ENCODE results near the gene COX19.

Gene COX19

DNA sequence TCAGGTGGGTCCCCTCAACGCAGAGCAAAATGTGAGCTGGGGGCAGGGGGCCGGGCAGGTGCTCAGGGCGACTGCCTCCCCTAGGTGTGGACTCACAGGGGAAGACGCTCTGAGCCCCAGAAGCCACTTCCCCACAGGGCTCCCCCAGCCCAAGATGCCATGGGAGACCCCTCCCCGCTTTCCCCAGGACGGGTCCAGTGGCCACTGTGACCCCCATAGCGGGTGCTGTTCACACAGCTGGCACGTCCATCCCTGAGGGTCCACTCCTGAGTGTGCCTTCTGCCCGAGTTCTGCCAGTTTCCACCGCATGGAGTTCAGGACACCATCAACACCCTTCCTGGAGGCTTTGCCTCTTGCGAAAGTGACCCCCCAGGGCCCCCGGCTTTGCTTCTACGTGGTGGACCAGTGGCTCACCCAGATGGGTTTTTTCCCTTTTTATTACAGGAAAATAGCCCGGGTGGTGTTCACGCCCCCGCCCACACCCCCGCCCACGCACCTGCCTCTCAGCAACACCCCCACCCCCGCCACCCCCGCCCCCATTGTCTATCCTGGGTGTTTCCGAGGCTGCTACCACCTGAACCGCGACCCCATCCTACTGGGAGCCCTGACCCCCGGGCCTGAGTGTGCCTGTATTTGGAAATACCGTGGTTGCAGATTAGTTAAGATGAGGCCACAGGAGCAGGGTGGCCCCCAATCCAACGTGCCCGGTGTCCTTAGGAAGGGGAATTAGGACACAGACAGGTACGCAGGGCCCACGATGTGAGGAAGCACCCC lies 52.8 kb downstream of the COX19 start:
- H3K36me3 ChIP-seq (ENCODE audit: control insufficient read depth, insufficient read depth, low read length, severe bottlenecking), result no peaks in the 10 kb centered on the region
- peaks cover 5% of the 10 kb centered on the region for H3K4me1 ChIP-seq (ENCODE audit: control insufficient read depth, insufficient read depth, low read length)
- peaks cover 13% of the 10 kb centered on the region for H3K27me3 ChIP-seq (replicated peaks; ENCODE audit: control insufficient read depth, insufficient read depth, low read length)
- no peak overlapping the region for H3K4me3 ChIP-seq (ENCODE audit: low read length)
- DNase-seq (ENCODE audit: low read depth), result no peak
- H3K9ac ChIP-seq (ENCODE audit: low read length), result no peak overlapping the region
- no peaks in the 10 kb centered on the region for H3K9me3 ChIP-seq (ENCODE audit: control insufficient read depth, low read length)

- H3K4me3 ChIP-seq (ENCODE audit: low read length), result no peak overlapping the region
- H3K36me3 ChIP-seq (ENCODE audit: control insufficient read depth, insufficient read depth, low read length, severe bottlenecking), result no peaks in the 10 kb centered on the region
- DNase-seq (ENCODE audit: low read depth), result no peak
- H3K4me1 ChIP-seq (ENCODE audit: control insufficient read depth, insufficient read depth, low read length), result peaks cover 5% of the 10 kb centered on the region
- H3K27me3 ChIP-seq (replicated peaks; ENCODE audit: control insufficient read depth, insufficient read depth, low read length), result peaks cover 13% of the 10 kb centered on the region
- no peak overlapping the region for H3K9ac ChIP-seq (ENCODE audit: low read length)
- H3K9me3 ChIP-seq (ENCODE audit: control insufficient read depth, low read length), result no peaks in the 10 kb centered on the region
Observed at GRCh38 chr7:921581-922333, 53.6 kb downstream of the COX19 start.

- no peak for DNase-seq (ENCODE audit: low read depth)
- Histone ChIP-seq H3K9ac (ENCODE audit: low read length) (no peak overlapping the region), H3K36me3 (ENCODE audit: control insufficient read depth, insufficient read depth, low read length, severe bottlenecking) (no peaks in the 10 kb centered on the region), H3K9me3 (ENCODE audit: control insufficient read depth, low read length) (no peaks in the 10 kb centered on the region), H3K27me3 (replicated peaks; ENCODE audit: control insufficient read depth, insufficient read depth, low read length) (peaks cover 13% of the 10 kb centered on the region), H3K4me3 (ENCODE audit: low read length) (no peak overlapping the region), H3K4me1 (ENCODE audit: control insufficient read depth, insufficient read depth, low read length) (peaks cover 9% of the 10 kb centered on the region)
Observed at GRCh38 chr7:921071-921461, 54.3 kb downstream of the COX19 start.

DNA sequence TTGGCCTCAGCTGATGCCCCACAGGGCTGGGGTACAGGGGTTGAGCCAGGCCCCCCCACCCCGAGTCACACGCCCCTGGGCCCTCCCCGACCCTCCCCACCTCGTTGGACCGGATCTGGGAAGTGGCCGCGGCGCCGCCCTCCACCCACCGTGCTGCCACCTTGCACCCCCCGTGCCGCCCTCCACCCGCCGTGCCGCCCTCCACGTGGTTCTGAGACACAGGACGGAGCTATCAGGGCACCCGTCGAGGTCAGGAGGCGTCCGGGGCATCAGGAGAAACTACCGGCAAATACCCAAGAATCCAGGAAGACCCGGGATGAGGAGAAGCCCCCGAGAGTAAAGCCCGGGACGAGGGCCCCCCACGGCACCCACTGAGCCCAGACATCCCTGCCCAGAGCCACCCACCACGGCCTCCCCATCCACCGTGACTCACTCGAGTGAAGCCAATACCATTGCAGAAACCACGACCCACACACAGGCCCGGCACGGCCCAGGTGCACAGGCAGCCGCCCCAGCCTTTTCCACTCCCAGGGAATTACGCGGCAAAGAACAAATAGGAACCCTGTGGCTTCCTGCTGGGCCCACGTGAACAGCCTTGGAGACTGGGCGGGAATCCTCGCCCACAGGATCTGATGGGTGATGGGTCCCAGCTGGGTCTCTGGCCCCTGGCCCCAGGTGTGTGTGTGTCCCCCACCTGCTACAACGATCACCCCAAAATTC lies 54.8 kb downstream of the COX19 start:
- no peak overlapping the region for H3K4me3 ChIP-seq (ENCODE audit: low read length)
- peaks cover 9% of the 10 kb centered on the region for H3K4me1 ChIP-seq (ENCODE audit: control insufficient read depth, insufficient read depth, low read length)
- peaks cover 13% of the 10 kb centered on the region for H3K27me3 ChIP-seq (replicated peaks; ENCODE audit: control insufficient read depth, insufficient read depth, low read length)
- H3K9me3 ChIP-seq (ENCODE audit: control insufficient read depth, low read length), result no peaks in the 10 kb centered on the region
- DNase-seq (ENCODE audit: low read depth), result no peak
- H3K36me3 ChIP-seq (ENCODE audit: control insufficient read depth, insufficient read depth, low read length, severe bottlenecking), result no peaks in the 10 kb centered on the region
- H3K9ac ChIP-seq (ENCODE audit: low read length), result no peak overlapping the region

- Histone ChIP-seq H3K9me3 (ENCODE audit: control insufficient read depth, low read length) (no peaks in the 10 kb centered on the region), H3K36me3 (ENCODE audit: control insufficient read depth, insufficient read depth, low read length, severe bottlenecking) (no peaks in the 10 kb centered on the region), H3K4me1 (ENCODE audit: control insufficient read depth, insufficient read depth, low read length) (peaks cover 9% of the 10 kb centered on the region), H3K9ac (ENCODE audit: low read length) (no peak overlapping the region), H3K27me3 (replicated peaks; ENCODE audit: control insufficient read depth, insufficient read depth, low read length) (peaks cover 13% of the 10 kb centered on the region), H3K4me3 (ENCODE audit: low read length) (no peak overlapping the region)
- DNase-seq (ENCODE audit: low read depth), result no peak
Observed at GRCh38 chr7:919924-920341, 55.4 kb downstream of the COX19 start.

DNA sequence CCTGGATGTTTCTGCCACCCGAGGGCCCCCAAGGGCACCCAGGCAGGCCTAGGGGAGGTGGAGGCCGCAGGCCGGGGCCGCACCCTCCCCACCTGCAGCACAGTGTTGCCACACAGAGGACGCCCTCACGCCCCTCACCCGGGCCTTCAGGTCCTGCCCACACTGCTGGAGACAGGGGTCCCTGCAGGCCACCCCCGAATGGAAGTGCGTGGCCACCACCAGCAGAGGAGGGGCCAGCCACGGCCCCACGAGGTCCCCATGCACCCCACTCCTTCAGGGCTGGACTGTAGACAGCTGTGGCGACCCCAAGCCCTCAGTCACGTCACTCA lies 56.3 kb downstream of the COX19 start:
- no peak for DNase-seq (ENCODE audit: low read depth)
- peaks cover 13% of the 10 kb centered on the region for H3K27me3 ChIP-seq (replicated peaks; ENCODE audit: control insufficient read depth, insufficient read depth, low read length)
- H3K9me3 ChIP-seq (ENCODE audit: control insufficient read depth, low read length), result no peaks in the 10 kb centered on the region
- no peaks in the 10 kb centered on the region for H3K36me3 ChIP-seq (ENCODE audit: control insufficient read depth, insufficient read depth, low read length, severe bottlenecking)
- H3K4me3 ChIP-seq (ENCODE audit: low read length), result no peak overlapping the region
- peaks cover 9% of the 10 kb centered on the region for H3K4me1 ChIP-seq (ENCODE audit: control insufficient read depth, insufficient read depth, low read length)
- no peak overlapping the region for H3K9ac ChIP-seq (ENCODE audit: low read length)

DNA sequence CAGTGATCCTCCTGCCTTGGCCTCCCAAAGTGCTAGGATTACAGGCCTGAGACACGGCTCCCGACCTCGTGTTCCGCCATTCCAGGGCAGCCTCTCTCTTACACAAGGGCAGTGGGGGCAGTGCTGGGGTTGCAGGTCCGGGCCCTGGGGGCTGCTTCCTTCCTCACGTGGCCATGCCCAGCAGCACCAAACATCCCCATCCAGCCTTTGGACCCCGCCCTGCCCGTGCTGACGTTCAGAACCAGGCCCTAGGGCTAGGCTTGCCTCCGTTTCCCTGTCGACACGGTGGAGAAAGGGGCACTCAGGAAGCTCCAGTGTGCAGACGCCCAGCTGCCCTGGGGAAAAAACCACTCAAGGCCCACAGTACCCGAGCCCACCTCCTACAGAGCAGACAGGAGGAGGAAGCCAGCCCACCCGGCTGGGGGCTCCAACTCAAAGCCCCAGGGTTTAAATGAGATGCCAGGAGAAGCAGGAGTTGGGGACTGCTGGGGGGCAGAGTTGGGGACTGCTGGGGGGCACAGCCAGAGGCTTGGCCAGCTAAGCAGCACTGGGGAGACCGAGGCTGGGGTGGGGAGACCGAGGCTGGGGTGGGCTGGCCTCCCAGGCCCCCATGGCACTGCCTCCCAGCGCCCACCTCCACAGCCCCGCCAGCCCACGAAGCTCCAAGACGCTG lies 56.8 kb downstream of the COX19 start:
- Histone ChIP-seq H3K9ac (ENCODE audit: low read length) (no peak overlapping the region), H3K27me3 (replicated peaks; ENCODE audit: control insufficient read depth, insufficient read depth, low read length) (peaks cover 13% of the 10 kb centered on the region), H3K4me3 (ENCODE audit: low read length) (no peak overlapping the region), H3K36me3 (ENCODE audit: control insufficient read depth, insufficient read depth, low read length, severe bottlenecking) (no peaks in the 10 kb centered on the region), H3K9me3 (ENCODE audit: control insufficient read depth, low read length) (no peaks in the 10 kb centered on the region), H3K4me1 (ENCODE audit: control insufficient read depth, insufficient read depth, low read length) (peaks cover 9% of the 10 kb centered on the region)
- DNase-seq (ENCODE audit: low read depth), result no peak

DNA sequence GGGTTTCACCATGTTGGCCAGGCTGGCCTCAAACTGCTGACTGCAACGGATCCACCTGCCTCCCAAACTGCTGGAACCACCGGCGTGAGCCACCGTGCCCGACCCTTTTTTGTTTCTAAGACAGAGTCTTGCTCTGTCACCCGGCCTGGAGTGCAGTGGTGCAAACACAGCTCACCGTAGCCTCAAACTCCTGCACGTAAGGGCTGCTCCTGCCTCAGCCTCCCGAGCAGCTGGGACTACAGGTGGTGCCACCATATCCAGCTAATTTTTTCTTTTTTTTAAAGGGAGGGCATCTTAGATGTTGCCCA lies 57.3 kb downstream of the COX19 start:
- DNase-seq (ENCODE audit: low read depth), result no peak
- peaks cover 13% of the 10 kb centered on the region for H3K27me3 ChIP-seq (replicated peaks; ENCODE audit: control insufficient read depth, insufficient read depth, low read length)
- H3K9ac ChIP-seq (ENCODE audit: low read length), result no peak overlapping the region
- peaks cover 6% of the 10 kb centered on the region for H3K4me1 ChIP-seq (ENCODE audit: control insufficient read depth, insufficient read depth, low read length)
- no peak overlapping the region for H3K4me3 ChIP-seq (ENCODE audit: low read length)
- no peaks in the 10 kb centered on the region for H3K36me3 ChIP-seq (ENCODE audit: control insufficient read depth, insufficient read depth, low read length, severe bottlenecking)
- no peaks in the 10 kb centered on the region for H3K9me3 ChIP-seq (ENCODE audit: control insufficient read depth, low read length)

DNA sequence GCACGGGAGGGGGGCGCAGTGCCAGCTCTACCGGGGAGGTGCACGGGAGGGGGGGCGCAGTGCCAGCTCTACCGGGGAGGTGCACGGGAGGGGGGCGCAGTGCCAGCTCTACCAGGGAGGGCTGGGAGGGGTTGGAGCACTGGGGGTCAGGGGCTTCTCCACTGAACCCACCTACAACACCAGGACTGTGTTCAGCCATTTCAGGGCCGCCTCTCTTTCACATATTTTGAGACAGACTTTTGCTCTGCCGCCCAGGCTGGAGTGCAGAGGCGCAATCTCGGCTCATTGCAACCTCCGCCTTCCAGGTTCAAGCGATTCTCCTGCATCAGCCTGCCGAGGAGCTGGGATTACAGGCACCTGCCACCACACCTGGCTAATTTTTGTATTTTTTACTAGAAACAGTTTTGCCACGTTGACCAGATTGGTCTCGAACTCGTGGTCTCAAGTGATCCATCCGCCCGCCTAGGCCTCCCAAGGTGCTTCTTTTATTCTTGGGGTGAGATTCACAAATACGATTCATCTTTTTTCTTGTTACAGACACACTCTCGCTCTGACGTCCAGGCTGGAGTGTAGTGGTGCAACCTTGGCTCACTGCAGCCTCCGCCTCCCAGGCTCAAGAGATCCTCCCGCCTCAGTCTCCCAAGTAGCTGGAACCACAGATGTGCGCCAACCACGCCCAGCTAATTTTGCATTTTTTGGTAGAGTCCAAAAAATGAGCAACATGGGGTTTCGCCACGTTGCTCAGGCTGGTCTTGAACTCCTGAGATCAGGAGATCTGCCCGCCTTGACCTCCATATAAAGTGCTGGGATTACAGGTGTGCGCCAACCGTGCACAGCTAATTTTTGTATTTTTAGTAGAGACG lies 57.9 kb downstream of the COX19 start:
- Histone ChIP-seq H3K27me3 (replicated peaks; ENCODE audit: control insufficient read depth, insufficient read depth, low read length) (peaks cover 13% of the 10 kb centered on the region), H3K4me3 (ENCODE audit: low read length) (no peak overlapping the region), H3K4me1 (ENCODE audit: control insufficient read depth, insufficient read depth, low read length) (peaks cover 4% of the 10 kb centered on the region), H3K36me3 (ENCODE audit: control insufficient read depth, insufficient read depth, low read length, severe bottlenecking) (no peaks in the 10 kb centered on the region), H3K9ac (ENCODE audit: low read length) (no peak overlapping the region), H3K9me3 (ENCODE audit: control insufficient read depth, low read length) (no peaks in the 10 kb centered on the region)
- DNase-seq (ENCODE audit: low read depth), result no peak

GRCh38 chr7:916291-916941 lies 58.9 kb downstream of the COX19 start:
- Histone ChIP-seq H3K9me3 (ENCODE audit: control insufficient read depth, low read length) (no peaks in the 10 kb centered on the region), H3K27me3 (replicated peaks; ENCODE audit: control insufficient read depth, insufficient read depth, low read length) (peaks cover 10% of the 10 kb centered on the region), H3K4me3 (ENCODE audit: low read length) (no peak overlapping the region), H3K36me3 (ENCODE audit: control insufficient read depth, insufficient read depth, low read length, severe bottlenecking) (no peaks in the 10 kb centered on the region), H3K9ac (ENCODE audit: low read length) (no peak overlapping the region), H3K4me1 (ENCODE audit: control insufficient read depth, insufficient read depth, low read length) (peaks cover 4% of the 10 kb centered on the region)
- DNase-seq (ENCODE audit: low read depth), result no peak

All from adipocyte (in vitro differentiated cells).